ENCODE data around the gene SYT2.

Gene SYT2

DNA sequence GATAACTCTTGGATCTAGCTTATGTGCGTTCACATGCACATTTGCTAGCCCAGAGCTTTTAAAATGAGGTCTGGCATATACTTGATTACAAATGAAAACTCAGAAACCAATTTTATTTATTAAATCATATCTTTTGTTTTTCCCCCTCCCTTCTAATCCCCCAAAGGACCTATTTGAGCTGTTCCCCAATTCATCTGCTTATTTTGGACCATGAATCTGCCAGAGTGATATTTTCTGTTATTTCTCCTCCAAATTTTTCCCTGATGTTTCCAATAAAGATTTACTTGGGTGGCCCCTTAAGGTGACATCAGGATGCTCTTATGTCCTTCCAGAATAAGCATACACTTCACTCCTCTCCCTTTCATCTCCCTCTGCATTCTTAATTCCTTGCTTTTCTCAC is 123.4 kb downstream of the SYT2 start:
- no peak overlapping the region for H3K9ac ChIP-seq (ENCODE audit: low read depth, low read length)
- DNase-seq (no peak), ATAC-seq (ENCODE audit: insufficient read depth, low read depth) (no peak)
- no peaks in the 10 kb centered on the region for H3K4me1 ChIP-seq (ENCODE audit: insufficient read depth, low read length)
- H3K79me2 ChIP-seq (ENCODE audit: insufficient read depth, low read length): no peaks in the 10 kb centered on the region
- no peak overlapping the region for H3K27ac ChIP-seq (ENCODE audit: low read length)
- no peaks in the 10 kb centered on the region for H3K9me3 ChIP-seq (ENCODE audit: insufficient read depth, low read length, severe bottlenecking)
- TF ChIP-seq, protein P1, sequence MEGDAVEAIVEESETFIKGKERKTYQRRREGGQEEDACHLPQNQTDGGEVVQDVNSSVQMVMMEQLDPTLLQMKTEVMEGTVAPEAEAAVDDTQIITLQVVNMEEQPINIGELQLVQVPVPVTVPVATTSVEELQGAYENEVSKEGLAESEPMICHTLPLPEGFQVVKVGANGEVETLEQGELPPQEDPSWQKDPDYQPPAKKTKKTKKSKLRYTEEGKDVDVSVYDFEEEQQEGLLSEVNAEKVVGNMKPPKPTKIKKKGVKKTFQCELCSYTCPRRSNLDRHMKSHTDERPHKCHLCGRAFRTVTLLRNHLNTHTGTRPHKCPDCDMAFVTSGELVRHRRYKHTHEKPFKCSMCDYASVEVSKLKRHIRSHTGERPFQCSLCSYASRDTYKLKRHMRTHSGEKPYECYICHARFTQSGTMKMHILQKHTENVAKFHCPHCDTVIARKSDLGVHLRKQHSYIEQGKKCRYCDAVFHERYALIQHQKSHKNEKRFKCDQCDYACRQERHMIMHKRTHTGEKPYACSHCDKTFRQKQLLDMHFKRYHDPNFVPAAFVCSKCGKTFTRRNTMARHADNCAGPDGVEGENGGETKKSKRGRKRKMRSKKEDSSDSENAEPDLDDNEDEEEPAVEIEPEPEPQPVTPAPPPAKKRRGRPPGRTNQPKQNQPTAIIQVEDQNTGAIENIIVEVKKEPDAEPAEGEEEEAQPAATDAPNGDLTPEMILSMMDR (IDR thresholded peaks at IDR 0.05; ENCODE audit: borderline replicate concordance, extremely low read depth, low read length, poor library complexity, severe bottlenecking): no peak
- TF ChIP-seq EZH2 (IDR thresholded peaks at IDR 0.05; ENCODE audit: borderline replicate concordance, low read depth, low read length, severe bottlenecking): no peak
- no peak overlapping the region for H3K4me2 ChIP-seq (ENCODE audit: insufficient read depth, low read length)
- H3K36me3 ChIP-seq (ENCODE audit: insufficient read depth, low read length): peaks cover 3% of the 10 kb centered on the region; the same call in 1 of the 2 replicates
- no peaks in the 10 kb centered on the region for H4K20me1 ChIP-seq (ENCODE audit: insufficient read depth, low read length)
- no peak overlapping the region for H2AFZ ChIP-seq (ENCODE audit: low read depth, low read length)
- no peak overlapping the region for H3K4me3 ChIP-seq (ENCODE audit: low read depth in 1 of 2, low read length in 2 of 2)
- H3K27me3 ChIP-seq (ENCODE audit: insufficient read depth, low read length, poor library complexity): no peaks in the 10 kb centered on the region

DNA sequence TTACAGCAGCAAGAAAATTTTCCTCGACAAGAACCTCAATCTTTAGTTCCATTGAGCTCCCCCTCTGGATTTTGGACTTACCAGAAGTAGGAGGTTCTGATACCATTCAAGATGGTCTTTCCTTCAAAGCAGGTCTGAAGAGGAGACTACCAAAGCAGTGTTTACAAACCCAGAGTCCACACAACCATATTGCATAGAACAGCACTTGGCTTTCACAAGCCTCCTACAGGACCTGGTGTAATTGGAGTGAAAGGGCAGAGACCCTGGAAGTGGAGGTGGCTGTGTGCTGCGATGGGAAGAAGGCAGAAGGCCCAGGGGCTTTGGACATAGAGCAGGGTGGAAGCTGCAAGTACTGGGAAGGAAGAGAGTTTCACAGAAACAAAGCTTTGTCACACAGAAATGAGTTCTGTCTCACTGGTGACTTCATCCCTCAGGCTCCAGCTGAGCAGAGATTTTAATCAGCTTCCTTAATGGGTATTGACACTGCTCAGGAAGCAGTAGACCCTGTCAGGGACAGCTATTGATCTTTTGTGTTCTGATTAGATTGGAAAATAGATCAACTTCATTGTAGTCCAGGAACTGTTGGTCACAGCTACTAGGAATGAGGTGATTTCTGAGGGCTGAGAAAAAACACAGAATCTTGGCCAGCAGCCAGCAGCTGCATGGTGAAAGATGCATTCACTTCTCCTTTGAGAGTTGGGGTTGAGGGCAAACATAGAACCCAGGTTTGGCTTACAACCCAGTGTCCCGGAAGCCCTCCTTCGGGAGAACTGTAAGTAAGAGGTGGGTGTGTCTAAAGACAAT is 124.0 kb downstream of the SYT2 start:
- no peak for TF ChIP-seq EZH2 (IDR thresholded peaks at IDR 0.05; ENCODE audit: borderline replicate concordance, low read depth, low read length, severe bottlenecking)
- TF ChIP-seq, protein P1 (IDR thresholded peaks at IDR 0.05; ENCODE audit: borderline replicate concordance, extremely low read depth, low read length, poor library complexity, severe bottlenecking): no peak
- Histone ChIP-seq H3K27me3 (ENCODE audit: insufficient read depth, low read length, poor library complexity) (no peaks in the 10 kb centered on the region), H3K36me3 (ENCODE audit: insufficient read depth, low read length) (peaks cover 7% of the 10 kb centered on the region; the same call in 1 of the 2 replicates), H2AFZ (ENCODE audit: low read depth, low read length) (no peak overlapping the region), H3K9me3 (ENCODE audit: insufficient read depth, low read length, severe bottlenecking) (no peaks in the 10 kb centered on the region), H3K4me3 (ENCODE audit: low read depth in 1 of 2, low read length in 2 of 2) (no peak overlapping the region), H3K4me1 (ENCODE audit: insufficient read depth, low read length) (no peaks in the 10 kb centered on the region), H3K79me2 (ENCODE audit: insufficient read depth, low read length) (no peaks in the 10 kb centered on the region), H3K9ac (ENCODE audit: low read depth, low read length) (no peak overlapping the region), H4K20me1 (ENCODE audit: insufficient read depth, low read length) (no peaks in the 10 kb centered on the region), H3K4me2 (ENCODE audit: insufficient read depth, low read length) (no peak overlapping the region), H3K27ac (ENCODE audit: low read length) (no peak overlapping the region)
- ATAC-seq (ENCODE audit: insufficient read depth, low read depth) (no peak), DNase-seq (no peak)

DNA sequence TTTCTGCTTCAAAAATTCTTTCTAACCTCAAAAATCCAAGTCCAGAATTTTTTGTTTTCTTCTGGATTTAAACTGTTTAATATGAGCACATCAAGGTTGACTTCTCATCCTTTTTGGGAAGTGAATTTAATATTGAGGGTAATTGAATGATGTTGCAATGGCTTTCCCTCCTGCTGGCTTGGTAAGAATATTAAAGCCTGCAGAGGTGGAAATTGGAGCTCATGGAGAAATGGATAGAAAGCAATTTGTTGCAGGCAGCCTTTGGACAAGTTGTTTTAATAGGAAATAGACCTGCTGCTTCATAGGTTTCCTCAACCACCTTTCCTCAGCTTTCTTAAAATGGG is 124.7 kb downstream of the SYT2 start:
- Histone ChIP-seq H3K4me2 (ENCODE audit: insufficient read depth, low read length) (no peak overlapping the region), H3K9me3 (ENCODE audit: insufficient read depth, low read length, severe bottlenecking) (no peaks in the 10 kb centered on the region), H4K20me1 (ENCODE audit: insufficient read depth, low read length) (no peaks in the 10 kb centered on the region), H3K9ac (ENCODE audit: low read depth, low read length) (no peak overlapping the region), H3K27ac (ENCODE audit: low read length) (no peak overlapping the region), H3K79me2 (ENCODE audit: insufficient read depth, low read length) (no peaks in the 10 kb centered on the region), H3K4me3 (ENCODE audit: low read depth in 1 of 2, low read length in 2 of 2) (no peak overlapping the region), H2AFZ (ENCODE audit: low read depth, low read length) (no peak overlapping the region), H3K27me3 (ENCODE audit: insufficient read depth, low read length, poor library complexity) (no peaks in the 10 kb centered on the region), H3K36me3 (ENCODE audit: insufficient read depth, low read length) (peaks cover 12% of the 10 kb centered on the region; the same call in 1 of the 2 replicates), H3K4me1 (ENCODE audit: insufficient read depth, low read length) (no peaks in the 10 kb centered on the region)
- DNase-seq (no peak), ATAC-seq (ENCODE audit: insufficient read depth, low read depth) (no peak)
- TF ChIP-seq EZH2 (IDR thresholded peaks at IDR 0.05; ENCODE audit: borderline replicate concordance, low read depth, low read length, severe bottlenecking): no peak
- TF ChIP-seq, protein P1 (IDR thresholded peaks at IDR 0.05; ENCODE audit: borderline replicate concordance, extremely low read depth, low read length, poor library complexity, severe bottlenecking): no peak

Data from DND-41 (cell line).